ENCODE measurements around the gene BHLHE41. TPM values are rescaled to one million over a fixed set of nuclear protein-coding genes. Genes with fewer than 3 reads are reported as not detected.
A peak's percentile ranks its signal among the peaks of the same experiment; 100 is the strongest.

Gene BHLHE41
- total RNA-seq, 1 donor from 2014 or later = 34.5 TPM

DNA sequence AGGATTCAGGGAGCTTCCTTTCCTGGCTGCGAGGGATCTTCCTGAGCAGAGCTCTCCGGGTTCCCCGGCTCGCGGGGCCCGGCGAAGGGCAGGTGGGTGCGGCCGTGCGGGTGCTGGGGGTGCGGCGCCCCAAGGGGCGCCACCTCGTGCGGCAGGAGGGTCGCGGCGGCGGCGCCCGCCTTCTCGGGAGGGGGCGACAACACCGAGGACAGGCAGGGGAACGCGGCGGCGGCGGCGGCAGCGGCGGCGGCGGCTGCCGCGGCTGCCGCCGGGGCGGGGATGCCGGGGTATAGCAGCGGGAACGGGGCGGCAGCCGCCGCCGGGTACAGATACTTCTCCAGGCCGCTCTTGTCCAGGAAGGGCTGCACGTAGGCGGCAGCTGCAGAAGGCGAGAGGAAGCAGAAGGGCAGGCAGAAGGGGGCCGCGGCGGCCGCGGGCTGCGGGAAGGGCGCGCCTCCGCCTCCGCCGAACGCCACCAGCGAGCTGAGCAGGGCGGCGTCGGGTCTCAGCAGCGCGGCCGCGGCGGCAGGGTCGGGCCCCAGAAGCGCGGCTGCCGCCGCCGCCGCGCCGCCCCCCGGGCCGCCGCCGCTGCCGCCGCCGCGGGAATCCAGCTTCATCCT is 2.7 kb downstream of the BHLHE41 start:
- ATAC-seq (ENCODE audit: low read depth) (peak; percentile 18), DNase-seq (peak; percentile 63)
- Mint-ChIP-seq H3K36me3 (ENCODE audit: low read depth) (peaks cover 18% of the 10 kb centered on the region), H3K27ac (peak overlapping the region; percentile 94), H3K4me1 (peaks cover 72% of the 10 kb centered on the region), H3K9me3 (no peaks in the 10 kb centered on the region), H3K27me3 (no peaks in the 10 kb centered on the region), H3K4me3 (peak overlapping the region; percentile 84)
- intact Hi-C loops (cut with micrococcal nuclease) = loop anchor here (2.0 kb wide), 1 partner anchor 65 kb away; no protein-coding TSS in a partner anchor
- TF ChIP-seq, protein P1, sequence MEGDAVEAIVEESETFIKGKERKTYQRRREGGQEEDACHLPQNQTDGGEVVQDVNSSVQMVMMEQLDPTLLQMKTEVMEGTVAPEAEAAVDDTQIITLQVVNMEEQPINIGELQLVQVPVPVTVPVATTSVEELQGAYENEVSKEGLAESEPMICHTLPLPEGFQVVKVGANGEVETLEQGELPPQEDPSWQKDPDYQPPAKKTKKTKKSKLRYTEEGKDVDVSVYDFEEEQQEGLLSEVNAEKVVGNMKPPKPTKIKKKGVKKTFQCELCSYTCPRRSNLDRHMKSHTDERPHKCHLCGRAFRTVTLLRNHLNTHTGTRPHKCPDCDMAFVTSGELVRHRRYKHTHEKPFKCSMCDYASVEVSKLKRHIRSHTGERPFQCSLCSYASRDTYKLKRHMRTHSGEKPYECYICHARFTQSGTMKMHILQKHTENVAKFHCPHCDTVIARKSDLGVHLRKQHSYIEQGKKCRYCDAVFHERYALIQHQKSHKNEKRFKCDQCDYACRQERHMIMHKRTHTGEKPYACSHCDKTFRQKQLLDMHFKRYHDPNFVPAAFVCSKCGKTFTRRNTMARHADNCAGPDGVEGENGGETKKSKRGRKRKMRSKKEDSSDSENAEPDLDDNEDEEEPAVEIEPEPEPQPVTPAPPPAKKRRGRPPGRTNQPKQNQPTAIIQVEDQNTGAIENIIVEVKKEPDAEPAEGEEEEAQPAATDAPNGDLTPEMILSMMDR (IDR thresholded peaks at IDR 0.05) = no peak
- ChIA-PET CTCF (interaction anchor here (0.7 to 8.5 kb wide), 16 partner anchors 9 to 492 kb away, joined by 3 to 74 read pairs (median 6); partner anchors contain the start of gene SSPN), POLR2A (interaction anchor here (0.5 to 9.3 kb wide), 18 partner anchors 8 to 606 kb away, joined by 3 to 189 read pairs (median 4); partner anchors contain the start of gene SSPN)

DNA sequence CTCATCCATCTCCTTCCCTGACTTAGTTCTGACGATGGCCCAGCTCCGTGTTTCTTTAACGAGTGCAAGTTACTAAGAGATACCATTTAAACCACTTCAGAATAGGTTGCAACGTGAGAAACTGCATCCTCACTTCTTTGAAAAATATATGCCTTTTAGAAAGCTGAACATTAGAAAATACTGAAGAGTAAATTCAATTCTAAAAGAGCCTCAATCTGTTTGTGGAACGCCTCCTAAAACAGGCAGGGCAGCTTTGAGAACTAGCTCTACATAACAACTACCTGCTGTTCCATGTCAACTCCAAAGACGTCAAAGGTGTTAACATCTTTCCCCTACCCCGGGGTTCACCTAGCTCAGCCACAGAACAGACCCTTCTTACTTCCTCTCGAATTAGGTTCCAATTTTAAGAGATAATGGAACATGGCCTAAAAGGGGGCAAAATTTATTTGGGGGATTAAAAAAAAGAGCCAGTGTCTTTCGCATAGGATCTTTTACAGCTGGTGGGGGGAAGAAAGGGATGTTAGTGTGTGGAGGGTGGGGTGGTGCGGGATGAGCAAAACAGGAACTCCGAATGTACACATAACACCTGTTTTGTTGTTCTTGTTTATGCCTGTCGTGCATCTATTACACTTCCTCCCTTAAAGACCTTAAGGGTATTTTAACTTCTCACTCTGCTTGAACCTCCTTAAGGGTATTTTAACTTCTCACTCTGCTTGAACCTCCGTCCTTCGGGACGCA is 3.3 kb downstream of the BHLHE41 start:
- Mint-ChIP-seq H3K27me3 (no peaks in the 10 kb centered on the region), H3K4me3 (peak overlapping the region; percentile 84), H3K4me1 (peaks cover 73% of the 10 kb centered on the region), H3K9me3 (no peaks in the 10 kb centered on the region), H3K27ac (peak overlapping the region; percentile 94), H3K36me3 (ENCODE audit: low read depth) (peaks cover 18% of the 10 kb centered on the region)
- no peak for ATAC-seq (ENCODE audit: low read depth)
- CTCF ChIA-PET = interaction anchor here (1.0 to 8.5 kb wide), 10 partner anchors 12 to 493 kb away, joined by 3 to 74 read pairs (median 7); partner anchors contain the start of gene SSPN
- TF ChIP-seq, protein P1 (IDR thresholded peaks at IDR 0.05) = no peak
- intact Hi-C loops (cut with micrococcal nuclease) = loop anchor here (2.0 kb wide), 1 partner anchor 65 kb away; no protein-coding TSS in a partner anchor
- DNase-seq = no peak
- POLR2A ChIA-PET = interaction anchor here (0.6 to 9.3 kb wide), 14 partner anchors 7 to 717 kb away, joined by 3 to 189 read pairs (median 6); partner anchors contain the start of gene SSPN

DNA sequence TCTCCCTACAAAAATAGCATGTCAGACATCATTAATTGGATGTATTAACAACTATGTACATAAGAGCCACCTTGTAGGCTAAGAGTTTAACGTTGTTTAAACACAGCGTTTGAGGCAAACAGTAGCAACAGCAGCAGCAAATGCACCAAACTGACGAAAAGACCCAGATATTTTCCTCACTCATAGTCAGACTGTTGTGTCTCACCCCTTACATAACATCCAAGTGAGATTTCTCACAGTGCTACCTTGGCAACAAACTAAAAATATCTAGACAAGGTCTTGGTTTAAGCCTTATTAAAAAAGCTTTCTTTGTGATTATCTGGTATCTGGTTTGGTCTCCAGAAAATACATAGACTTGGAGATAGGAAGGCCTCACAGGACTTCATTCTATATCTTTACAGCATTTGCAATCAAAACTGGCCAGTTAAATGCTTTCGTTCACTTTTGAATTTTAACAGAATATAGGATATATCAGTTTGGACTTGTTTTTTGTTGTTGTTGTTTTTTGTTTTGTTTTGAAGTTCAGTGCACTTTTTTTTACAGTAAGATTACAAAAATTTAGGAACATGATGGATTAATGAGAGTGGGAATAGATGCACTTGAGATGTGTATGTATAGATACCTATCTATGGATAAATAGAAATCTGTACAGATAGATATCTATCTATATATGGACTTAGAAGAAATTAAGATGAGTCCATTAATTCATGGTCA is 4.1 kb downstream of the BHLHE41 start:
- ATAC-seq (ENCODE audit: low read depth) (no peak), DNase-seq (no peak)
- ChIA-PET POLR2A (interaction anchor here (0.7 to 9.3 kb wide), 8 partner anchors 35 to 718 kb away, joined by 3 to 189 read pairs (median 8); partner anchors contain the start of gene SSPN), CTCF (interaction anchor here (1.1 to 8.5 kb wide), 14 partner anchors 11 to 493 kb away, joined by 3 to 74 read pairs (median 10); partner anchors contain the start of gene SSPN)
- peaks cover 80% of the 10 kb centered on the region for H3K4me1 Mint-ChIP-seq
- H3K9me3 Mint-ChIP-seq = no peaks in the 10 kb centered on the region
- peak overlapping the region; percentile 84 for H3K4me3 Mint-ChIP-seq
- TF ChIP-seq, protein P1 (IDR thresholded peaks at IDR 0.05) = no peak
- peaks cover 18% of the 10 kb centered on the region for H3K36me3 Mint-ChIP-seq (ENCODE audit: low read depth)
- H3K27ac Mint-ChIP-seq = peak overlapping the region; percentile 94
- intact Hi-C loops (cut with micrococcal nuclease) = no loop called here
- H3K27me3 Mint-ChIP-seq = no peaks in the 10 kb centered on the region

DNA sequence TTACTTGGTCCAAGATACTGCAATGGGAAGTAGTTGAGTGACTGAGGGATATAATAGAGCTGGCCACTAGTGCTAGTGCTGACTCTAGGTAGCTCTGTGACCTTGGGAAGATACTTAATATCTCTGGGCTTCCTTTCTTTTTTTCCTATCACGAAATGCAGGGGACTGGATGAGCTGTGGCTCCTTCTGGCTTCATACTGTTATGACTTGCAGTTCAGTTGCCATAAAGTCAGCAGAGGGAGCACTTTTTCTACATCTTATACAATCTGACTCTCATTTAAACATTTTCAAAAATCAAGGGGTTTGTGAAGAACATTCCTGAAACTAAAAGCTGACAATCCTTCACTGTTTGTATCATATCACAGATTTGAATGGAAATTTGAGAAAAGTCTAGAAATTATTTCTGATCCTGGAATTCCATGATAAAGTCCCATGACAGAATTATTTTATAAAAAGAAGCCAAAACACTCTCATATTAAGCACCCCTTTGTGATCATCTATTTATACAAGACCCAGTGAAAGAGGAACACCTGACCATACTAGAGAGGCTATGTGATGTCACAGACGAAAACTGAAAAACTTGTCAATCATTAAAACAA is 5.3 kb downstream of the BHLHE41 start:
- Mint-ChIP-seq H3K27ac (peak overlapping the region; percentile 39), H3K4me1 (peaks cover 82% of the 10 kb centered on the region), H3K27me3 (no peaks in the 10 kb centered on the region), H3K9me3 (no peaks in the 10 kb centered on the region), H3K36me3 (ENCODE audit: low read depth) (peaks cover 10% of the 10 kb centered on the region), H3K4me3 (peak overlapping the region; percentile 49)
- no peak for ATAC-seq (ENCODE audit: low read depth)
- intact Hi-C loops (cut with micrococcal nuclease) = loop anchor here (1.0 to 5.0 kb wide), 11 partner anchors 22 to 867 kb away; partner anchors contain the start of genes KRAS and SSPN
- CTCF ChIA-PET = interaction anchor here (0.7 to 8.5 kb wide), 35 partner anchors 9 to 713 kb away, joined by 3 to 74 read pairs (median 4); no protein-coding TSS in a partner anchor
- DNase-seq = no peak
- TF ChIP-seq, protein P1 (IDR thresholded peaks at IDR 0.05) = no peak
- POLR2A ChIA-PET = interaction anchor here (0.6 to 9.3 kb wide), 5 partner anchors 9 to 903 kb away, joined by 3 to 189 read pairs (median 4); partner anchors contain the start of gene MED21
